GM13977 (cell line): ENCODE measurements around the gene SMYD2.
"Not testable (repeated sequence)": the region's sequence is repeated elsewhere in the genome, so short reads cannot be mapped to it uniquely, and the experiment has no call there.

Experiments
- DNase-seq: peaks from one replicate; pipeline ENCODE4 v3.0.0; 2012; ENCODE audit warnings: low spot score
- in situ Hi-C: fragments of 300-500 bp; cut with MboI; formaldehyde crosslinking; loops from one replicate; pipeline ENCODE4 v1.12.0; 2022; ENCODE audit warnings: low sequenced_read_pairs, low pct_unique_long_range_greater_than_20kb, mixed read lengths, inconsistent platforms; ENCODE audit not compliant: unreplicated experiment
- TF ChIP-seq, protein P1 (sequence below): IDR thresholded peaks from 2 replicates; pipeline ENCODE4 v1.5.1; 2012; ENCODE audit warnings: mild to moderate bottlenecking, control low read depth; ENCODE audit not compliant: insufficient read depth; ENCODE audit errors: extremely low read depth, missing control alignments

The SMYD2 gene

GRCh38 chr1:214271174-214271858, 9.6 kb upstream of the SMYD2 start:
- no peak for DNase-seq
- in situ Hi-C loops, result loop anchor here (25.0 kb wide), 1 partner anchor 316 kb away; no protein-coding TSS in a partner anchor
- TF ChIP-seq, protein P1, sequence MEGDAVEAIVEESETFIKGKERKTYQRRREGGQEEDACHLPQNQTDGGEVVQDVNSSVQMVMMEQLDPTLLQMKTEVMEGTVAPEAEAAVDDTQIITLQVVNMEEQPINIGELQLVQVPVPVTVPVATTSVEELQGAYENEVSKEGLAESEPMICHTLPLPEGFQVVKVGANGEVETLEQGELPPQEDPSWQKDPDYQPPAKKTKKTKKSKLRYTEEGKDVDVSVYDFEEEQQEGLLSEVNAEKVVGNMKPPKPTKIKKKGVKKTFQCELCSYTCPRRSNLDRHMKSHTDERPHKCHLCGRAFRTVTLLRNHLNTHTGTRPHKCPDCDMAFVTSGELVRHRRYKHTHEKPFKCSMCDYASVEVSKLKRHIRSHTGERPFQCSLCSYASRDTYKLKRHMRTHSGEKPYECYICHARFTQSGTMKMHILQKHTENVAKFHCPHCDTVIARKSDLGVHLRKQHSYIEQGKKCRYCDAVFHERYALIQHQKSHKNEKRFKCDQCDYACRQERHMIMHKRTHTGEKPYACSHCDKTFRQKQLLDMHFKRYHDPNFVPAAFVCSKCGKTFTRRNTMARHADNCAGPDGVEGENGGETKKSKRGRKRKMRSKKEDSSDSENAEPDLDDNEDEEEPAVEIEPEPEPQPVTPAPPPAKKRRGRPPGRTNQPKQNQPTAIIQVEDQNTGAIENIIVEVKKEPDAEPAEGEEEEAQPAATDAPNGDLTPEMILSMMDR, result peak; percentile 20

DNA sequence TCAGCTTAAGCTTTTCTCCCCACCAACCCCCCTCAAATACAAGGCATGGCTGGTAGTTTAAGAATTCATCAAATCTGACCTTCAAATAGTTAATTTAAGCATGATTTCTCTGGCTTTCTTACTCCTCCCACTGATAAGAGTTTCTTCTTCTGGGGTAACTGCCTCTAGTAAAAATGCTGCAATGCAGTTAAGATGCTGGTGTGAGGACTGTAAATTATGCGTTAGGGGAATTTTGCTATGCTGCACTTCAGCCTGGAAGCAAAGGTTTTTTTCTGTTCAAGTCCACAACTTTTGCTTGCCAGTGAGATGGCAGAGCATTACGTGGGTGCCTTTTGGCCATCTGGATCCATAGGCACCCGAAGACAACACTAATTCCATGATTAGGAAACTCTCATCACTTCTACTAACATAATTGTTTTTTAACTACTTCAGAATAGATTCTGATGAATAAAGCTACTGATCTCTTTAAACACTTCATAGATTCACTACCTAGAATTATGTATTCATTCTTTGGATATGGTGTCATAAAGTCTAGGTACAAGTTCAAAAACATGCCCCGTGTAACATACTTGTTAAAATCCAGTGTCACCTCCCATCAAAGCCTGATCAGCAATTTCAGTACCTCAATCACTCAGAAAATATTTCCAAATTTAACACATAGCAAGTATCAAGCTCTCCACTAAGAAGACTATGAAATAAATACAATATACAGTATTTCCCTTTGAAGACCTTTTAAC, 8.8 kb upstream of the SMYD2 start:
- TF ChIP-seq, protein P1, result no peak
- DNase-seq, result no peak
- in situ Hi-C loops, result loop anchor here (25.0 kb wide), 1 partner anchor 315 kb away; no protein-coding TSS in a partner anchor

DNA sequence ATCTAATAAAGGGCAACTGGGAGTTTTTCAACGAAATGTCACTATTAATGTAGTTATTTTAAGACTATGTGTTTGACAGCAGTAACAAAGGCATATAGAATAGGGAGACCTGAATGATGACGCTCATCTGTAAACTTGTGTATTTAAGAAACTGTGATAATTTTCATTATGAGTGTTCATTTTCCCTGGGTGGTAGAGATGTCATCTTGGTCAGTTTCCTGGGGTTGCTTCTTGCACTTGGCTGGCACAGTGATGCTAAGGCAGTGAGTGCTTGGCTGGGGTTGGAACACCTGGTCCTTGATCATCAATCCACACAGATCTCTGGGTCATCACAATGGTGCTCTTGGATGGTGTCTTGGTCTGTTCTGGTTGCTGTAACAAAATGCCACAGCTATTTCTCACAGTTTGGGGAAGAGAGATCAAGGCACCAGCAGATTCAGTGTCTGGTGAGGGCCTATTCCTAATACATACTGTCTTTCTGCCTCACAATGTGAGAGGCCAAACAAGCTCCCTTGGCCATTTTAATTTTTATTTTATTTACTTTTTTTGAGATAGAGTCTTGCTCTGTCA, 7.9 kb upstream of the SMYD2 start:
- TF ChIP-seq, protein P1, result no peak
- in situ Hi-C loops, result loop anchor here (25.0 kb wide), 1 partner anchor 314 kb away; no protein-coding TSS in a partner anchor
- no peak for DNase-seq

DNA sequence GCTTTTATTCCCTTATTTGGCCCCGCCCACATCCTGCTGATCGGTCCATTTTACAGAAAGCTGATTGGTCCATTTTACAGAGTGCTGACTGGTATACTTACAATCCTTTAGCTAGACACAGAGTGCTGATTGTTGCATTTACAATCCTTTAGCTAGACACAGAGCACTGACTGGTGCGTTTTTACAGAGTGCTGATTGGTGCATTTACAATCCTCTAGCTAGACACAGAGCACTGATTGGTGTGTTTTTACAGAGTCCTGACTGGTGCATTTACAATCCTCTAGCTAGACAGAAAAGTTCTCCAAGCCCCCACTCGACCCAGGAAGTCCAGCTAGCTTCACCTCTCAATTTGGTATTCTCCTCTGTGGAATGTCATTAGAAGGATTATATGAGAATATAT, 5.3 kb upstream of the SMYD2 start:
- DNase-seq, in situ Hi-C loops: not testable (repeated sequence)

- TF ChIP-seq, protein P1, result no peak
- DNase-seq, result no peak
- in situ Hi-C loops, result no loop called here
Measured at GRCh38 chr1:214276786-214277185, 4.2 kb upstream of the SMYD2 start.

GRCh38 chr1:214277704-214278635, 3.0 kb upstream of the SMYD2 start:
- in situ Hi-C loops, result no loop called here
- no peak for DNase-seq

More at GRCh38 chr1:214277704-214278635, 3.0 kb upstream of the SMYD2 start:
- TF ChIP-seq, protein P1, result no peak
